ENCODE results near the gene PRKN. TPM values are rescaled to one million over a fixed set of nuclear protein-coding genes. Genes with fewer than 3 reads are reported as not detected.

PRKN gene
- total RNA-seq, 2 donors from 2014 or later, result 10.7 to 21.2 TPM

- TF ChIP-seq, protein P1, sequence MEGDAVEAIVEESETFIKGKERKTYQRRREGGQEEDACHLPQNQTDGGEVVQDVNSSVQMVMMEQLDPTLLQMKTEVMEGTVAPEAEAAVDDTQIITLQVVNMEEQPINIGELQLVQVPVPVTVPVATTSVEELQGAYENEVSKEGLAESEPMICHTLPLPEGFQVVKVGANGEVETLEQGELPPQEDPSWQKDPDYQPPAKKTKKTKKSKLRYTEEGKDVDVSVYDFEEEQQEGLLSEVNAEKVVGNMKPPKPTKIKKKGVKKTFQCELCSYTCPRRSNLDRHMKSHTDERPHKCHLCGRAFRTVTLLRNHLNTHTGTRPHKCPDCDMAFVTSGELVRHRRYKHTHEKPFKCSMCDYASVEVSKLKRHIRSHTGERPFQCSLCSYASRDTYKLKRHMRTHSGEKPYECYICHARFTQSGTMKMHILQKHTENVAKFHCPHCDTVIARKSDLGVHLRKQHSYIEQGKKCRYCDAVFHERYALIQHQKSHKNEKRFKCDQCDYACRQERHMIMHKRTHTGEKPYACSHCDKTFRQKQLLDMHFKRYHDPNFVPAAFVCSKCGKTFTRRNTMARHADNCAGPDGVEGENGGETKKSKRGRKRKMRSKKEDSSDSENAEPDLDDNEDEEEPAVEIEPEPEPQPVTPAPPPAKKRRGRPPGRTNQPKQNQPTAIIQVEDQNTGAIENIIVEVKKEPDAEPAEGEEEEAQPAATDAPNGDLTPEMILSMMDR (IDR thresholded peaks at IDR 0.05), result no peak
- TF ChIP-seq POLR2AphosphoS5 (IDR thresholded peaks at IDR 0.05) (no peak), POLR2A (IDR thresholded peaks at IDR 0.05) (no peak)
- no peaks in the 10 kb centered on the region for H3K27me3 ChIP-seq (replicated peaks; ENCODE audit: insufficient read depth)
- no peaks in the 10 kb centered on the region for H3K36me3 ChIP-seq
- H3K4me3 ChIP-seq, result no peak overlapping the region
- no peaks in the 10 kb centered on the region for H3K4me1 ChIP-seq (replicated peaks)
- H3K27ac ChIP-seq, result no peak overlapping the region
- intact Hi-C loops (cut with DNase I), result no loop called here
- no peak for DNase-seq (ENCODE audit: low spot score)
- 91% methylated on average over 4 of the region's 4 CpGs for WGBS
- no peaks in the 10 kb centered on the region for H3K9me3 ChIP-seq
These were observed 363.8 kb downstream of the PRKN start for GRCh38 chr6:162363757-162364156.

- H3K27ac ChIP-seq, result no peak overlapping the region
- no peaks in the 10 kb centered on the region for H3K27me3 ChIP-seq (replicated peaks; ENCODE audit: insufficient read depth)
- H3K4me1 ChIP-seq (replicated peaks), result no peaks in the 10 kb centered on the region
- intact Hi-C loops (cut with DNase I), result no loop called here
- no peaks in the 10 kb centered on the region for H3K9me3 ChIP-seq
- TF ChIP-seq, protein P1 (IDR thresholded peaks at IDR 0.05), result no peak
- TF ChIP-seq POLR2AphosphoS5 (IDR thresholded peaks at IDR 0.05), result no peak
- no peak for TF ChIP-seq POLR2A (IDR thresholded peaks at IDR 0.05)
- 85% methylated on average over 6 of the region's 6 CpGs for WGBS
- H3K36me3 ChIP-seq, result no peaks in the 10 kb centered on the region
- no peak overlapping the region for H3K4me3 ChIP-seq
- no peak for DNase-seq (ENCODE audit: low spot score)
These were observed 366.5 kb downstream of the PRKN start for GRCh38 chr6:162360901-162361567.

- no peaks in the 10 kb centered on the region for H3K27me3 ChIP-seq (replicated peaks; ENCODE audit: insufficient read depth)
- H3K9me3 ChIP-seq, result no peaks in the 10 kb centered on the region
- WGBS, result 97% methylated on average over 4 of the region's 4 CpGs
- no peaks in the 10 kb centered on the region for H3K36me3 ChIP-seq
- no peak for TF ChIP-seq POLR2A (IDR thresholded peaks at IDR 0.05)
- TF ChIP-seq POLR2AphosphoS5 (IDR thresholded peaks at IDR 0.05), result no peak
- intact Hi-C loops (cut with DNase I), result no loop called here
- H3K27ac ChIP-seq, result no peak overlapping the region
- no peak overlapping the region for H3K4me3 ChIP-seq
- DNase-seq (ENCODE audit: low spot score), result no peak
- no peaks in the 10 kb centered on the region for H3K4me1 ChIP-seq (replicated peaks)
These were observed 368.9 kb downstream of the PRKN start for GRCh38 chr6:162358625-162359024.

GRCh38 chr6:162345051-162345511, 382.5 kb downstream of the PRKN start:
- intact Hi-C loops (cut with DNase I), result no loop called here
- no peak for TF ChIP-seq POLR2AphosphoS5 (IDR thresholded peaks at IDR 0.05)
- TF ChIP-seq, protein P1 (IDR thresholded peaks at IDR 0.05), result no peak
- no peak for TF ChIP-seq POLR2A (IDR thresholded peaks at IDR 0.05)
- Histone ChIP-seq H3K27me3 (replicated peaks; ENCODE audit: insufficient read depth) (no peaks in the 10 kb centered on the region), H3K9me3 (no peaks in the 10 kb centered on the region), H3K36me3 (no peaks in the 10 kb centered on the region), H3K4me3 (no peak overlapping the region), H3K27ac (no peak overlapping the region), H3K4me1 (replicated peaks) (no peaks in the 10 kb centered on the region)
- no peak for DNase-seq (ENCODE audit: low spot score)
- WGBS, result 72% methylated on average over 4 of the region's 4 CpGs

- intact Hi-C loops (cut with DNase I), result no loop called here
- H3K27ac ChIP-seq, result no peak overlapping the region
- no peaks in the 10 kb centered on the region for H3K27me3 ChIP-seq (replicated peaks; ENCODE audit: insufficient read depth)
- H3K36me3 ChIP-seq, result no peaks in the 10 kb centered on the region
- H3K4me3 ChIP-seq, result no peak overlapping the region
- H3K9me3 ChIP-seq, result no peaks in the 10 kb centered on the region
- 82% methylated on average over 2 of the region's 2 CpGs for WGBS
- DNase-seq (ENCODE audit: low spot score), result no peak
- TF ChIP-seq, protein P1 (IDR thresholded peaks at IDR 0.05), result no peak
- no peak for TF ChIP-seq POLR2AphosphoS5 (IDR thresholded peaks at IDR 0.05)
- no peak for TF ChIP-seq POLR2A (IDR thresholded peaks at IDR 0.05)
- no peaks in the 10 kb centered on the region for H3K4me1 ChIP-seq (replicated peaks)
These were observed 382.9 kb downstream of the PRKN start for GRCh38 chr6:162344646-162345010.
